Panc1 (cell line): ENCODE measurements around the gene KRT85.

Experiments
- REST ChIP-seq, 2 experiments: IDR thresholded peaks; 2 replicates each; pipeline ENCODE4 v1.6.1; 2011 to 2012; ENCODE audit warnings: low read depth in 2 of 2, control low read depth in 1 of 2, low read length in 1 of 2, mild to moderate bottlenecking in 1 of 2, moderate library complexity in 1 of 2; ENCODE audit not compliant: insufficient read depth in 1 of 2
- TF ChIP-seq, protein P1 (sequence below): fragments of 450-650 bp; IDR thresholded peaks from 2 replicates; pipeline ENCODE4 v1.5.1; 2017; ENCODE audit warnings: mild to moderate bottlenecking

GRCh38 chr12:52331833-52332232 lies 35.4 kb downstream of the KRT85 start:
- TF ChIP-seq, protein P1, sequence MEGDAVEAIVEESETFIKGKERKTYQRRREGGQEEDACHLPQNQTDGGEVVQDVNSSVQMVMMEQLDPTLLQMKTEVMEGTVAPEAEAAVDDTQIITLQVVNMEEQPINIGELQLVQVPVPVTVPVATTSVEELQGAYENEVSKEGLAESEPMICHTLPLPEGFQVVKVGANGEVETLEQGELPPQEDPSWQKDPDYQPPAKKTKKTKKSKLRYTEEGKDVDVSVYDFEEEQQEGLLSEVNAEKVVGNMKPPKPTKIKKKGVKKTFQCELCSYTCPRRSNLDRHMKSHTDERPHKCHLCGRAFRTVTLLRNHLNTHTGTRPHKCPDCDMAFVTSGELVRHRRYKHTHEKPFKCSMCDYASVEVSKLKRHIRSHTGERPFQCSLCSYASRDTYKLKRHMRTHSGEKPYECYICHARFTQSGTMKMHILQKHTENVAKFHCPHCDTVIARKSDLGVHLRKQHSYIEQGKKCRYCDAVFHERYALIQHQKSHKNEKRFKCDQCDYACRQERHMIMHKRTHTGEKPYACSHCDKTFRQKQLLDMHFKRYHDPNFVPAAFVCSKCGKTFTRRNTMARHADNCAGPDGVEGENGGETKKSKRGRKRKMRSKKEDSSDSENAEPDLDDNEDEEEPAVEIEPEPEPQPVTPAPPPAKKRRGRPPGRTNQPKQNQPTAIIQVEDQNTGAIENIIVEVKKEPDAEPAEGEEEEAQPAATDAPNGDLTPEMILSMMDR: no peak
- no peak for TF ChIP-seq REST (IDR thresholded peaks at IDR 0.05; ENCODE audit: insufficient read depth in 1 of 2, low read depth in 2 of 2, low read length in 1 of 2)
